Activated B cell treated with CpG ODN at 0.5 μM for 24 hours (primary cell): Measurements from ENCODE around the gene ECE2. TPM values are rescaled to one million over a fixed set of nuclear protein-coding genes. Genes with fewer than 3 reads are reported as not detected.

Experiments used
- ATAC-seq: fragments of 200-7000 bp; cut with Tn5 transposase; one replicate; pipeline ENCODE4 v1.10.0; 2021; ENCODE audit warnings: low read depth, mild to moderate bottlenecking, moderate library complexity
- CTCF ChIA-PET: fragments of 350-600 bp; sonication (Branson Sonifier 250); formaldehyde crosslinking; loops from one replicate; lab custom pipeline; 2021; ENCODE audit warnings: antibody characterized with exemption; lab: Charles Lee
- POLR2A ChIA-PET: fragments of 350-600 bp; sonication (Branson Sonifier 250); formaldehyde crosslinking; loops from one replicate; lab custom pipeline; 2021; ENCODE audit warnings: antibody characterized with exemption; lab: Charles Lee
- DNase-seq: peaks from one replicate; pipeline ENCODE4 v3.0.0; 2022
- H3K27ac Mint-ChIP-seq: one replicate; pipeline ENCODE4 v1.8.0; 2020; ENCODE audit warnings: mixed read lengths
- H3K27me3 Mint-ChIP-seq: one replicate; pipeline ENCODE4 v1.8.0; 2021; ENCODE audit warnings: mixed read lengths
- H3K36me3 Mint-ChIP-seq: one replicate; pipeline ENCODE4 v1.8.0; 2021; ENCODE audit warnings: low read depth, mixed read lengths
- H3K4me1 Mint-ChIP-seq: one replicate; pipeline ENCODE4 v1.8.0; 2021; ENCODE audit warnings: mixed read lengths
- H3K4me3 Mint-ChIP-seq: one replicate; pipeline ENCODE4 v1.8.0; 2020; ENCODE audit warnings: mild to moderate bottlenecking, mixed read lengths
- H3K9me3 Mint-ChIP-seq: one replicate; pipeline ENCODE4 v1.8.0; 2020; ENCODE audit warnings: mixed read lengths
- intact Hi-C: fragments of 100-400 bp; cut with micrococcal nuclease; formaldehyde crosslinking; loops from one replicate; pipeline ENCODE4 v1.15.1; 2024
- total RNA-seq: library from RNA; stranded (reverse); gene quantifications from 2 replicates; pipeline ENCODE4 v1.2.3, GENCODE V29; 2022
- TF ChIP-seq, protein P1 (sequence below): fragments of 200-600 bp; IDR thresholded peaks from one replicate; pipeline ENCODE4 v1.8.0; 2022; ENCODE audit warnings: antibody characterized with exemption, mild to moderate bottlenecking

Gene ECE2
- total RNA-seq, 1 donor from 2014 or later, result not detected

DNA sequence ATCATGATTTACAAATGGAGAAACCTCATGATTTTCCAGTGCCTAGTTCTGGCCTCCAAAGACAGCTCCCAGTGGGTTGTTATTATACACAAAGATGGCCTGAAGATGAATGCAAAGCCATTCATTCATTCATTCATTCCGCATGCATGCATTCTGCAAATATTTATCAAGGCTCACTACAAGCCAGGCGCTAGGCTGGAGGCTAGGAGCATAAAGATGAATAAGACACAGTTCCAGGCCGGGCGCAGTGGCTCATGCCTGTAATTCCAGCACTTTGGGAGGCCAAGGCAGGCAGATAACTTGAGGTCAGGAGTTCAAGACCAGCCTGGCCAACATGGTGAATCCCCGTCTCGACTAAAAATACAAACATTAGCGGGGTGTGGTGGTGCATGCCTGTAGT is 20.8 kb downstream of the ECE2 start:
- no peak for DNase-seq
- no peak for ATAC-seq
- H3K27ac Mint-ChIP-seq, result no peak overlapping the region
- peaks cover 21% of the 10 kb centered on the region for H3K36me3 Mint-ChIP-seq
- ChIA-PET POLR2A (interaction anchor here (0.6 kb wide), 1 partner anchor 175 kb away, joined by 3 read pairs; no protein-coding TSS in a partner anchor), CTCF (no interaction called here)
- H3K4me1 Mint-ChIP-seq, result peaks cover 23% of the 10 kb centered on the region
- no peak overlapping the region for H3K4me3 Mint-ChIP-seq
- intact Hi-C loops, result loop anchor here (5.0 kb wide), 1 partner anchor 246 kb away; no protein-coding TSS in a partner anchor
- no peaks in the 10 kb centered on the region for H3K9me3 Mint-ChIP-seq
- peaks cover 5% of the 10 kb centered on the region for H3K27me3 Mint-ChIP-seq
- TF ChIP-seq, protein P1, sequence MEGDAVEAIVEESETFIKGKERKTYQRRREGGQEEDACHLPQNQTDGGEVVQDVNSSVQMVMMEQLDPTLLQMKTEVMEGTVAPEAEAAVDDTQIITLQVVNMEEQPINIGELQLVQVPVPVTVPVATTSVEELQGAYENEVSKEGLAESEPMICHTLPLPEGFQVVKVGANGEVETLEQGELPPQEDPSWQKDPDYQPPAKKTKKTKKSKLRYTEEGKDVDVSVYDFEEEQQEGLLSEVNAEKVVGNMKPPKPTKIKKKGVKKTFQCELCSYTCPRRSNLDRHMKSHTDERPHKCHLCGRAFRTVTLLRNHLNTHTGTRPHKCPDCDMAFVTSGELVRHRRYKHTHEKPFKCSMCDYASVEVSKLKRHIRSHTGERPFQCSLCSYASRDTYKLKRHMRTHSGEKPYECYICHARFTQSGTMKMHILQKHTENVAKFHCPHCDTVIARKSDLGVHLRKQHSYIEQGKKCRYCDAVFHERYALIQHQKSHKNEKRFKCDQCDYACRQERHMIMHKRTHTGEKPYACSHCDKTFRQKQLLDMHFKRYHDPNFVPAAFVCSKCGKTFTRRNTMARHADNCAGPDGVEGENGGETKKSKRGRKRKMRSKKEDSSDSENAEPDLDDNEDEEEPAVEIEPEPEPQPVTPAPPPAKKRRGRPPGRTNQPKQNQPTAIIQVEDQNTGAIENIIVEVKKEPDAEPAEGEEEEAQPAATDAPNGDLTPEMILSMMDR, result no peak

DNA sequence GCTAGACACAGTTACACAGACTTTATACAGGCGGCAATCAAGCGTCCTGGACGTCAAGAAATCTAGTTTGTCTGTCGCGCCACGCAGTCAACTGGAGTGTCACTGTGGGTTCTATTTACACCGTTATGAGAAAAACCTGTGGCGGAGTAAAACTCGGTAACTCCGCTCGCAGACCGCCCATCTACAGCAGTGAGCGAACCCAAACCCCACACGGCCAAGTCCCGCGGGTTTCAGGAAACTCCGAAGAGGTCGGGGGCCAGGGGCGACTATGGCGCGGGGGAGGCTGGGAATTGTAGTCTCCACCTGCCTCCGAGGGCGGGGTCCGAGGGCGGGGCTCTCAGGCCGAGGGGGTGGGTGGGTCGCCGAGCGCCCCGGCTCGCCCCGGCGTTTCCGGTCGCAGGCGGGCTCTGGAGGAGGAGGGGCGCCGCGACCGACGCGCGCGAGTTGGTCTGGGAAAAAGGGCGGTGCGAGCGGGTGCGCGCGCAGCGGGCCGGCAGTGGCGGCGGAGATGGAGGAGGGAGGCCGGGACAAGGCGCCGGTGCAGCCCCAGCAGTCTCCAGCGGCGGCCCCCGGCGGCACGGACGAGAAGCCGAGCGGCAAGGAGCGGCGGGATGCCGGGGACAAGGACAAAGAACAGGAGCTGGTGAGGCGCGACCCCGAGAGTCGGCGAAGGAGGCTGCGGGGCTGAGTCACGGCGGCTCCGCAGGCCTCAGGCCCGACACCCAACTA is 23.1 kb downstream of the ECE2 start, which contains the start of gene PSMD2:
Gene PSMD2 (plus strand): TSS at position 483 of the 729 bp plus-strand sequence. CDS start 26 bp downstream, at position 509.
- peak within 1 kb of the TSS; percentile 88 for H3K27ac Mint-ChIP-seq
- POLR2A ChIA-PET, result interaction anchor here (0.6 to 1.2 kb wide), 6 partner anchors 17 to 404 kb away, joined by 3 to 7 read pairs (median 3); partner anchors contain the start of gene FAM131A

DNA sequence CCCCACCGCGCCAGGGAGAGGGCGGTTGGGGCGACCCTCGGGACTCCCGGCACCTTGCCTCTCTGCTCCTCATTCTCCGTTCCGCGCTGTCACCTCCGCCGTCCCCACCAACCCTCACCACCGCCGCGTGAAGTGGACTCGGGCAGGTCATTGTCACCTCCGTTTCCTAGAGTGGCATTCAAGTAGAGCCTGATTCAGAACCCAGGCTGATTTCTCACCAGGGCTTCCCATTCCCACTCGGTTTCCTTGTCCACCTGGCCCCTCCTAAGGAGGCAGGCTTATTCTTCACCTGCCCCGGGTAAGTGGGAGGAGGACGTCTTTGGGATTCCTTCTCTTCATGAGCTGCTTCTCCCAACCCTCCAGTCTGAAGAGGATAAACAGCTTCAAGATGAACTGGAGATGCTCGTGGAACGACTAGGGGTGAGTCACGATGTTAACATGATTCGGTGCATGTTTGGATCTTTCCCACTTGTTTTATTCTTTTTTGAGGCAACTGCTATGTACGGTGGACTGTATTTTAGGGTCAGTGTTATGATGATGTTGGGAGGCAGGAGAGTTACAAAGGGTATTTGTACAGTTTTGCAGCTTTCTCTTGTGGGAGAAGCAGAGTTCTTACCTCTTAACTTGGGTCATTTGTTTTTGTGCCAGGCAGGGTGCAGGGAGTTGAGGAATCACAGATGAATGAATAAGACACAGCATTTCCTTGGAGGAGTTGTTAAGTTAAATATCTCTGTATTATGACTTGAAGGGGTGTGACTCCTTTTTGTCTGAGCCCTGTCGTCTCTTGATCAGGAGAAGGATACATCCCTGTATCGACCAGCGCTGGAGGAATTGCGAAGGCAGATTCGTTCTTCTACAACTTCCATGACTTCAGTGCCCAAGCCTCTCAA is 23.9 kb downstream of the ECE2 start:
- intact Hi-C loops, result loop anchor here (1.0 to 5.0 kb wide), 15 partner anchors 15 to 1139 kb away; partner anchors contain the start of genes ABCC5, ABCF3, AP2M1 and CAMK2N2
- TF ChIP-seq, protein P1, result no peak
- peak overlapping the region; percentile 67 for H3K27ac Mint-ChIP-seq
- ATAC-seq (no peak), DNase-seq (no peak)
- no peaks in the 10 kb centered on the region for H3K9me3 Mint-ChIP-seq
- POLR2A ChIA-PET, result interaction anchor here (0.6 to 1.2 kb wide), 5 partner anchors 14 to 407 kb away, joined by 3 read pairs; partner anchors contain the start of gene FAM131A
- H3K4me3 Mint-ChIP-seq, result peak overlapping the region; percentile 95
- CTCF ChIA-PET, result interaction anchor here (1.0 kb wide), 1 partner anchor 214 kb away, joined by 3 read pairs; no protein-coding TSS in a partner anchor
- H3K4me1 Mint-ChIP-seq, result peaks cover 23% of the 10 kb centered on the region
- peaks cover 52% of the 10 kb centered on the region for H3K36me3 Mint-ChIP-seq
- no peaks in the 10 kb centered on the region for H3K27me3 Mint-ChIP-seq

More for the DNA sequence above, 23.1 kb downstream of the ECE2 start, which contains the start of gene PSMD2:
- intact Hi-C loops, result loop anchor here (1.0 to 5.0 kb wide), 15 partner anchors 15 to 1138 kb away; partner anchors contain the start of genes ABCC5, ABCF3, AP2M1 and CAMK2N2
- H3K4me1 Mint-ChIP-seq, result peaks cover 23% of the 10 kb centered on the region
- H3K27me3 Mint-ChIP-seq, result no peaks in the 10 kb centered on the region
- DNase-seq, result peak; percentile 96
- no peaks in the 10 kb centered on the region for H3K9me3 Mint-ChIP-seq
- H3K36me3 Mint-ChIP-seq, result peaks cover 44% of the 10 kb centered on the region
- H3K4me3 Mint-ChIP-seq, result peak within 1 kb of the TSS; percentile 95
- peak; percentile 96 for ATAC-seq
- TF ChIP-seq, protein P1, result no peak
- CTCF ChIA-PET, result interaction anchor here (1.0 kb wide), 2 partner anchors 215 to 414 kb away, joined by 3 read pairs; partner anchors contain the start of gene PARL

DNA sequence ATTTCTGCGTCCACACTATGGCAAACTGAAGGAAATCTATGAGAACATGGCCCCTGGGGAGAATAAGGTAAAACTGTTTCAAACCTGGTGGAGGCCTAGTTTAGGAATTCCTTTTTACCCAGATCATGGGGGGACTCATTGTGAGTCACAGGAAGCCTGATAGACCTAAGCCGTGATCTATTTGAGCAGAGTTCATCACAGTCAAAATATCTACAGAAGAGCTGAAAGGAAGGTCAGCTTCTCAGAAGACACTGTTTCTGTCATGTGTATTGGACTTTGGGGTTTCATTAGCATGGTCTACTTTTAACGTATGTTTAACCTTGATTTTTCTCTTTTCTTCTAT is 24.5 kb downstream of the ECE2 start:
- POLR2A ChIA-PET, result interaction anchor here (0.6 to 1.2 kb wide), 2 partner anchors 13 to 35 kb away, joined by 3 read pairs; no protein-coding TSS in a partner anchor

More for the DNA sequence above, 24.5 kb downstream of the ECE2 start:
- Mint-ChIP-seq H3K27me3 (no peaks in the 10 kb centered on the region), H3K27ac (no peak overlapping the region), H3K36me3 (peaks cover 57% of the 10 kb centered on the region), H3K4me3 (peak overlapping the region; percentile 95), H3K9me3 (no peaks in the 10 kb centered on the region), H3K4me1 (peaks cover 23% of the 10 kb centered on the region)
- CTCF ChIA-PET, result no interaction called here
- intact Hi-C loops, result no loop called here
- ATAC-seq (no peak), DNase-seq (no peak)
- TF ChIP-seq, protein P1, result no peak
